OCI-LY1 (cell line): ENCODE measurements around the gene E2F6.

Experiments
- H2AFZ ChIP-seq: fragments of 200-600 bp; sonication (generic), shearing (Covaris generic); 2 replicates; pipeline ENCODE4 v1.6.0; 2014; ENCODE audit warnings: antibody characterized with exemption, mild to moderate bottlenecking, low read length
- H3F3A ChIP-seq: fragments of 200-600 bp; sonication (generic), shearing (Covaris generic); 2 replicates; pipeline ENCODE4 v1.6.0; 2014; ENCODE audit warnings: mild to moderate bottlenecking, antibody characterized with exemption, low read length, moderate library complexity; ENCODE audit not compliant: insufficient read depth
- H3K27ac ChIP-seq: fragments of 200-600 bp; sonication (generic); 2 replicates; pipeline ENCODE4 v1.5.1; 2014; ENCODE audit warnings: low read length, mixed run types, mild to moderate bottlenecking, low read depth; ENCODE audit not compliant: poor library complexity, severe bottlenecking
- H3K27me3 ChIP-seq: fragments of 200-600 bp; sonication (generic); 2 replicates; pipeline ENCODE4 v1.6.0; 2014; ENCODE audit warnings: antibody characterized with exemption, mild to moderate bottlenecking, low read length, moderate library complexity; ENCODE audit not compliant: insufficient read depth
- H3K36me3 ChIP-seq: fragments of 200-600 bp; sonication (generic); 2 replicates; pipeline ENCODE4 v1.6.1; 2014; ENCODE audit warnings: mild to moderate bottlenecking, antibody characterized with exemption, low read length, moderate library complexity, mixed read lengths; ENCODE audit not compliant: insufficient read depth
- H3K4me1 ChIP-seq: fragments of 200-600 bp; sonication (generic); 2 replicates; pipeline ENCODE4 v1.5.1; 2014; ENCODE audit warnings: mild to moderate bottlenecking, low read length, moderate library complexity; ENCODE audit not compliant: insufficient read depth, severe bottlenecking
- H3K4me2 ChIP-seq: fragments of 200-600 bp; sonication (generic), shearing (Covaris generic); 2 replicates; pipeline ENCODE4 v1.6.1; 2014; ENCODE audit warnings: low read length
- H3K4me3 ChIP-seq: fragments of 200-600 bp; sonication (generic); 2 replicates; pipeline ENCODE4 v1.5.1; 2014; ENCODE audit warnings: low read length, low read depth, mild to moderate bottlenecking, mixed read lengths; ENCODE audit not compliant: poor library complexity, severe bottlenecking
- H3K79me2 ChIP-seq: fragments of 200-600 bp; shearing (Covaris generic); 2 replicates; pipeline ENCODE4 v1.6.1; 2016; ENCODE audit warnings: mixed run types, low read length, mixed read lengths; ENCODE audit not compliant: insufficient read depth
- H3K9ac ChIP-seq: fragments of 200-600 bp; sonication (generic), shearing (Covaris generic); 2 replicates; pipeline ENCODE4 v1.6.1; 2014; ENCODE audit warnings: mild to moderate bottlenecking, low read length, mixed read lengths
- H3K9me2 ChIP-seq: fragments of 200-600 bp; sonication (generic), shearing (Covaris generic); 2 replicates; pipeline ENCODE4 v1.6.1; 2014; ENCODE audit warnings: low read depth, mild to moderate bottlenecking, low read length, mixed read lengths
- H3K9me3 ChIP-seq: fragments of 200-600 bp; shearing (Covaris generic); 2 replicates; pipeline ENCODE4 v1.6.1; 2014; ENCODE audit warnings: low read length, mixed read lengths
- H4K20me1 ChIP-seq: fragments of 200-600 bp; sonication (generic), shearing (Covaris generic); 2 replicates; pipeline ENCODE4 v1.6.0; 2016; ENCODE audit warnings: mild to moderate bottlenecking, low read length; ENCODE audit not compliant: insufficient read depth
- CTCF ChIP-seq: fragments of 200-600 bp; sonication (generic), shearing (Covaris generic); IDR thresholded peaks from 2 replicates; pipeline ENCODE4 v1.5.1; 2017; ENCODE audit warnings: mild to moderate bottlenecking, antibody characterized with exemption, low read length, moderate library complexity, mixed read lengths
- EZH2 ChIP-seq: fragments of 200-600 bp; sonication (generic), shearing (Covaris generic); IDR thresholded peaks from 2 replicates; pipeline ENCODE4 v1.8.0; 2017; ENCODE audit warnings: borderline replicate concordance, mixed run types, mild to moderate bottlenecking, antibody characterized with exemption, low read length, moderate library complexity, mixed read lengths

Gene E2F6

DNA sequence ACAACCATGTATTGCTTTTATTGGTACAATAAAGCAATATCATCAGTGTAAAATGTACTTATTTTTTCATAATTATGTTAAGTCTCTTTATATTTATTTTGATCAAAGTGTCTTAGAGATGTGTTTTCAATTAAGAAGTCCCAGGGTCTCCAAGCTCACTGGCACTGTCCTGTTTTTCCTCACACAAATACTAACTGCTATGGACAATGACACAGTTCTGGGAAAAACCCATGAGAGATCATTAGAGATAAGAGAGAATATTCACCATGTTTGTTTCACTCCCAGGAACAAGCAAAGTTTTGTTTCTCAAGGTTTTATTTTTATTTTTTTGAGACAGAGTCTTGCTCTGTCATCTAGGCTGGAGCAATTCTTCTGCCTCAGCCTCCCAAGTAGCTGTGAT lies 38.7 kb downstream of the E2F6 start:
- Histone ChIP-seq H3F3A (no peaks in the 10 kb centered on the region), H4K20me1 (no peaks in the 10 kb centered on the region), H3K9me2 (no peaks in the 10 kb centered on the region), H3K79me2 (no peaks in the 10 kb centered on the region), H3K27ac (no peak overlapping the region), H3K9ac (no peak overlapping the region), H3K4me2 (no peak overlapping the region), H3K9me3 (no peaks in the 10 kb centered on the region), H2AFZ (no peak overlapping the region), H3K27me3 (no peaks in the 10 kb centered on the region), H3K4me3 (no peak overlapping the region), H3K4me1 (no peaks in the 10 kb centered on the region), H3K36me3 (no peaks in the 10 kb centered on the region)
- no peak for TF ChIP-seq EZH2
- no peak for TF ChIP-seq CTCF

DNA sequence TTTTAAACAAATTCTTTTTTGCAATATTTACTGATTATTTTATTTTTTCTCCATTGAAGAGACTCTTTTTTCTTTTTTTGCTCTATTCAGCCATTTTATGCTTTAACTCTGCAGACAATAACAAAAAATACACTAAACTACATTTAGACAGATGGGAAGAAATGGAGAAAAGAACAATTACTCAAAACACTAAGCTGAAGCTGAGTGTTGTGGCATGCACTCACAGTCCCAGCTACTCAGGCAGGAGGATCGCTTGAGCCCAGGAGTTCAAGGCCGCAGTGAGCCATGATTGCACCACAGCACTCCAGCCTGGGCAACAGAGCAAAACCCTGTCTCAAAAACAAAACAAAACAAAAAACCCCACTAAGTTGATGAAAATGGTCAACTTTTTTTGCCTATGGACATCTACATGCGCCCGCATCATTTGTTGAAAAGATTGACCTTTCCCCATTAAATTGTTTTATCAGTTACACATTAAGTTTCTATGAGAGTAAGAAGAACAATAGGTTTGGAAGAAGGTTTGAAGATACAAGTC lies 43.0 kb downstream of the E2F6 start:
- no peak overlapping the region for H3K4me2 ChIP-seq
- no peak overlapping the region for H3K27ac ChIP-seq
- no peak overlapping the region for H2AFZ ChIP-seq

DNA sequence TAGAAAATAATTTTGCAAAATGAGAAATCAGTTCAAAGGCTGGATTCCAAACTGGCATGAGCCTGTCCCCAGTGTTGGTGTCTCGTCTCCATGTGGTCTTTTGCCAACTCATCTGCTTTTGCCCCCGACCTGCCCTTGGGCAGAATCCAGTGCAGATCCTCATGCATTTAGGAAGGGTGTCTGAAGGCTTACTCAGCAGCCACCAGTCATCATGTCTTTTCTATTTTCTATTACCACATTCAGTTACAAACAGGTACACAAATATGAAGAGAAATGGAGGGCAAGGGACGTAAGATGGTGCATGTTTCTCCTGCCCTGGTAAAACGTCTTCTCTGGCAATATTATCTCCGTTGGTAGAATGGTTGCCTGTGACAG lies 43.5 kb downstream of the E2F6 start:
- H3K36me3 ChIP-seq: no peaks in the 10 kb centered on the region
- H3K4me3 ChIP-seq: no peak overlapping the region
- H3K9me2 ChIP-seq: no peaks in the 10 kb centered on the region
- H3K9me3 ChIP-seq: peaks cover 7% of the 10 kb centered on the region; the same call in 1 of the 2 replicates
- H2AFZ ChIP-seq: no peak overlapping the region
- H3K79me2 ChIP-seq: no peaks in the 10 kb centered on the region
- no peaks in the 10 kb centered on the region for H3K27me3 ChIP-seq
- no peaks in the 10 kb centered on the region for H4K20me1 ChIP-seq
- TF ChIP-seq EZH2 (no peak), CTCF (no peak)
- H3K4me2 ChIP-seq: no peak overlapping the region
- H3K4me1 ChIP-seq: no peaks in the 10 kb centered on the region
- H3K27ac ChIP-seq: no peak overlapping the region
- no peak overlapping the region for H3K9ac ChIP-seq
- no peaks in the 10 kb centered on the region for H3F3A ChIP-seq

More for the DNA sequence above, 43.0 kb downstream of the E2F6 start:
- Histone ChIP-seq H3F3A (no peaks in the 10 kb centered on the region), H3K36me3 (no peaks in the 10 kb centered on the region), H3K27me3 (no peaks in the 10 kb centered on the region), H3K4me3 (no peak overlapping the region), H3K9me3 (peaks cover 4% of the 10 kb centered on the region; the same call in 1 of the 2 replicates), H3K79me2 (no peaks in the 10 kb centered on the region), H3K4me1 (no peaks in the 10 kb centered on the region), H4K20me1 (no peaks in the 10 kb centered on the region), H3K9ac (no peak overlapping the region), H3K9me2 (no peaks in the 10 kb centered on the region)
- TF ChIP-seq CTCF: no peak
